GM18517 (cell line): ENCODE measurements around the gene FHOD3.
A peak's percentile ranks its signal among the peaks of the same experiment; 100 is the strongest.
"Not testable (repeated sequence)": the region's sequence is repeated elsewhere in the genome, so short reads cannot be mapped to it uniquely, and the experiment has no call there.

Source experiments
- ATAC-seq: cut with Tn5 transposase; IDR thresholded peaks from one replicate; pipeline ENCODE4 v1.9.1; 2021; ENCODE audit warnings: mild to moderate bottlenecking, moderate library complexity; ENCODE audit not compliant: unreplicated experiment

Gene FHOD3

DNA sequence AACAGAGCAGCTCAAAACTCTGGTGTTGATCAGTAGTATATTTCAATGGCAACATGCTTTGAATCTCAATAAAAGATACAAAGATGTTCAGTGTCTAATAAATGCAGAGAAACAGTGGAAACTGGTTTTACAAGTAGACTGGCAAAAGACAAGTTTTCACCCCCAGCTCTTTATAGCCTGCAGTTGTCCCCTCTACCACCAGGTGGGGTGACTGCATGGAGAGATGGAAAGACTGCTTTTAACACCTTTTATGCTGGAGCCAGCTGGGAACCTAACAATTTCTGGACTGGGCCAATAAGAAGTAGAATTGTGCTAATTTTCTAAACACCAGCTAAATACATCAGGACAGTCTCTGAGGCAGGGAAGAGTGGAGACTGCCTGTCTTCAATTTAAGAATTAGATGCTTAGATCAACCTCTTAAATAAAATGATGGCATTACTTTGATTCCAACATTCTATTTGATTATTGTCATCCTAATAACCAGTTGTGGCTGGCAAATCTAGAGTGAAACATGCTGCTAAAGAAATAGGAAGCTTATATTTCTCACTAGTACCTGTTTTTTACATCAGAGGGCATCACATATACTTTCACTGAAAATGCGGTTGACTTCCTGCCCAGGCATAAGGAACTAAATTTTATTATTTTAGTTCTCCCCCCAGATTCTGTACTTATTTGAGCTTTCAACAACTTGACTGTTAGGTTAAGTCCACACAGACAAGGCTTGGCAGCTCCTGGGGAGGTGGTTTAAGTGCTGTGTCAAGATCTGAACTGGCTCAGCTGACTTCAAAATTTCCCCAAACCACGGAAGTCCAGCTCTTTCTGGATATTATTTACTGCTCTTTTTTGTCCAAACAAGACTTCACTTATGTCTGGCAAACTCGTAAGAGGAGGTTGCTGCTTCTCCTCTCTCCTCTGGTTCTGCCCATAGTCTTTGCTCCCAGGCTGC is 390.8 kb downstream of the FHOD3 start:
- ATAC-seq = peak; percentile 67

DNA sequence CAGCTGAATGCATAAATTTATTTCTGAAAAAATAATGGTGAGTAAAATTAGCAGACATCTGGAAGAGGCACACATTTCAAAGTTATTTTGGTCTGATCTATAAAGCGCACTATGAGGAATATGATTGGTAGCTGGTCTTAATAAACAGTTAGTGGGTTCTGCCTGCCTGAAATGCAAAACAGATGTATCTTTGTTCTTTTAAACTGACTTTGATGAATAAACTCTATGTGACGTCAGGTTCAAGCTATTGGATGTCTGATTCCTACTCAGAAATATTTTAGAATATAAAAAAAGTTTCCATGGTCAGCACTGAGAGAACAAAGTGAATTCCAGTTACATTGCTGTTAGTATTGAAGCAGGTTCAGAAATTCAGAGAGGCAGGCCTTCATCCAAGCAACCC is 394.9 kb downstream of the FHOD3 start:
- no peak for ATAC-seq

DNA sequence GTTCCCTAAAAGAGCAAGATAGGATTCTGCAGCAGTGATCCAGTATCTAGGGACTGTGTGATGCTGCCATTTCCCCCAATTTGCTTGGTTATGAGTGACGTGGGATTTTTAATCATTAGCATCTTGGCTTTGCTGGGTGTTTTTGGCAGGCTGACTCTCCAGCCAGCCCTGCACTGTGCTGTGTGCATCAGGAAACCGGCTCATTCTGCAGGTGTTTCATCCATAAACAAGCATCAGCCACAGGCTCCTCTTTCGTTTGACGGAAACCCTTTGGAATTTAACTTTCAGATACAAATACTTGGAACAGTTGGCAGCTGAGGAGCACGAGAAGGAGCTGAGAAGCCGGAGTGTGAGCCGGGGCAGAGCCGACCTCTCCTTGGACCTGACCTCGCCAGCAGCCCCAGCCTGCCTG is 395.4 kb downstream of the FHOD3 start:
- ATAC-seq = no peak

DNA sequence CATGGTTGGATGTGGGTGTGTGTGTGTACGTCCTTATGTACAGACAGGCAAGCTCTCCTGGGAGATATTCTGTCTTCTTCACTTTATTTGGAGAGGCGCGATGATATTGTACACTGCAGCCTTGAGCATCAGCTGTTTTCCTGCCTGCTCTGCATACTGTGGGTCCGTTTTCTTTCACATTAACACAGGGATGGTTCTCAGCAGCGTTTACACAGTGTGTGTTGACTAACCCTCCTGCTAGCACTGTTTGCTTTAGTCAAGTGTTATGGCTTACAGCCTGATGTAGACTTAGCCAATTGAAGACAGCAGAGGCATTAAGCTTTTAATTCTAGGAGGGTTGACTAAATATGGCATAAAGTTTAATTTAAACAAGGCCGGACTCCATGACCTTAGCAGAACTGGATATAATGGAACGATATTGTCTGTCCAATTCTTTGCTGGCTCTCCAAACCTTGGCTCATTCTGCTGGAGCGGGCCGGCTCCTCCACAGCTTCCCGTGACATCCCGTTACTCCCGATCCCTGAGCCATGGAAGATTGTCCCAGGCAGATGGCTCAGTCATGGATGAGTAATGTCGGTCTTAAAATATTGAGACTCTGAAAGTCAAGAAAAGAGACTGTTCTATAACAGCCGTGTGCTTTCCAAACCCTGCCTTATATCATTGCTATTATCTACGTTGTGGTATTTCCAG is 396.6 kb downstream of the FHOD3 start:
- ATAC-seq = no peak

DNA sequence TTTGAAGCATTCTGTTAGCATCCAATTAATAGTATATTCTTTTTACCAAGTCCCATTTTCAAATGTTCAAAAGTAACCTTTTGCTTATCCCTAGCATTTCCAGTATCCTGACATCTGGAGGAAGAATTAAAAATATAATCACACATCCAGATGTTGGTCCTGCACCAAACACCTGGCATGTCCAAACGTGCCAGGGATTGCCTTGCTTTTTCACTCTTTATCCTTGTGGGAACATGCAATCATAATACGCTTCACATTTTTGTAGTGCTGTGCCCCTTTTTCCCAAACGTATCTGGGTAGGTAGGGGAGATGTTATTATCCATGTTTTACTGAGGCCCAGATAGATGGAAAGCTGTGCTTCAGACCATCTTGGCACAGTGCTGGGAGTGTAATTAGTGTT is 398.3 kb downstream of the FHOD3 start:
- no peak for ATAC-seq

DNA sequence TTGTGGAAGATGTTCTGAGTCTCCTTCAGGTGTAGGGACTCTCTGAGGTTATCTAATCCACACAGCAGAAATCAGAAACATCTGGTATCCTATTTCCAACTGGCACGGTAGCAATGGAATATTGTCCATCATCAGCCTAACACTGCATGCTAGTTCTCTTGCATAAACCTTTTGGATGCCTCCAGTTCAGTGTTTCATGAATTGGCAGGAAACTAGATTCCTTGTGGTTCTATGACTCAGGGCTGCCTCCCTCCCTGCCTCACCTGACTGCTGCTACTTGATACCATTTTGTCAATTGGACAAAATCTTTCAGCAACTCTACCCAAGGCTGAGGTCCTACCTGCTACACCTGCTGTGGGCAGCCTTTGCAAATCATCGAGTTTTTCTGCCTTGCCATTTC is 400.4 kb downstream of the FHOD3 start:
- no peak for ATAC-seq

DNA sequence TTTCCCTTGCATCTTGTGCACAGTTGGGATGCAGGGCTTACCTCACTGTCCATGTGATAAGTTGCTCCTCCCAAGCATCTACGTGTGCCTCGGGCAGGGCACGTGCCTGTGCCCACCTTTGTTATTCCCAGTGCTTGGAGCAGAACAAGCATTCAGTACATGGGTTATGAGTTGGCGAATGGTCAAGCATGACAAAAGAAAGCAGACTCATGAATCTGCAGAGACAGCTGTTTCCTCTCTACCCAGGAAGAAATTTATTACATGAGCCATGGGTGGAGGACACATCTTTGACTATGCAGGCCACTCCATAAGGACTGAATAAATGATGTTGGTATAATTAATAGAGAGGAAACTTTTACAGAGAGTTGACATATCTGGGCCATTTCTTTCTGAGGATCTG is 403.4 kb downstream of the FHOD3 start:
- no peak for ATAC-seq

DNA sequence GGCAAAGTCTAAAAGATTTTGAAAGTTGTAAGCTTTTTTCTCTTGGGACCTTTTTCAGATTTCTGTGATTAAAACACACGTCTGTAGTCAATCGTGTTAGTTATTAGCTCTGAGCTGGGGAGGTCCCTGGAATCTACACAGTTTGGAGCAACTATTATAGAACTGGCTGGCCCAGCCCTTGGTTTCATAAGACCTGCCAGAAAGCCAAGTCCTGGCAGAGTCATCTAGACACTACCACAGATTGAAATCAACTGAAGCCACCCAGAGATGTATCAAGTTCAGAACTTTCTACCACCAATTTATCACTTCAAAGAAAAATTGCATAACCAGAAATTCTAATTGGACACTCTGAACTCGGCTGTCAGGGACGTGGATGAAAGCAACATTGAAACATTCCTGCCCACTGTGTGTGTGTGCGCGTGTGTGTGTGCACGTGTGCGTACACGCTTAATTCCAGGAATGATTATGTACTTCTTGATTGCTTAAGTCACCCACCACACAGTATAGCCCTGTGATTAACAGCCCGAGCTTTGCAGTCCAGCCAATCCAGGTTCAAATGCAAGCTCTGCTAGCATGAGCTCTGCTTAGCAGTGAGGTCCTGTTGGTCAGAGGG is 405.0 kb downstream of the FHOD3 start:
- no peak for ATAC-seq

DNA sequence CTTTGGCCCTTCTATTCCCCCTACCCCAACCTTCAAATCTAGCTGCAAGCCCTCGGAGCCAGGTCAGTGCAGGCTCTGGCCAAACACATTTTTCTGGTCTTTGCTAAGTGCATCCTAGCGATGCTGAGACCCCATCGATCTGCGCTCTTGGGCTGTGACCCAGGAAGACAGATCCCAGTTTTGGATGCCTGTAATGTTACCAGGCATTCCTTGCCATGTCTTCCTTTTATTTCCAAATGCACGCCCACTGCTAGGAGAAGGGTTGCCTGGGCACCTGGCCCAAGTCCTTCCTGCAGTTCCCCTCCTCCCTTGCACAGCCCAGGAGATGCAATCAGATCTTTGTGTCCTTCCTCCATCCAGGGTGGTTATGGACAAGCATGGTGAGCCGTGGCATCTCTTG is 406.6 kb downstream of the FHOD3 start:
- ATAC-seq = no peak

DNA sequence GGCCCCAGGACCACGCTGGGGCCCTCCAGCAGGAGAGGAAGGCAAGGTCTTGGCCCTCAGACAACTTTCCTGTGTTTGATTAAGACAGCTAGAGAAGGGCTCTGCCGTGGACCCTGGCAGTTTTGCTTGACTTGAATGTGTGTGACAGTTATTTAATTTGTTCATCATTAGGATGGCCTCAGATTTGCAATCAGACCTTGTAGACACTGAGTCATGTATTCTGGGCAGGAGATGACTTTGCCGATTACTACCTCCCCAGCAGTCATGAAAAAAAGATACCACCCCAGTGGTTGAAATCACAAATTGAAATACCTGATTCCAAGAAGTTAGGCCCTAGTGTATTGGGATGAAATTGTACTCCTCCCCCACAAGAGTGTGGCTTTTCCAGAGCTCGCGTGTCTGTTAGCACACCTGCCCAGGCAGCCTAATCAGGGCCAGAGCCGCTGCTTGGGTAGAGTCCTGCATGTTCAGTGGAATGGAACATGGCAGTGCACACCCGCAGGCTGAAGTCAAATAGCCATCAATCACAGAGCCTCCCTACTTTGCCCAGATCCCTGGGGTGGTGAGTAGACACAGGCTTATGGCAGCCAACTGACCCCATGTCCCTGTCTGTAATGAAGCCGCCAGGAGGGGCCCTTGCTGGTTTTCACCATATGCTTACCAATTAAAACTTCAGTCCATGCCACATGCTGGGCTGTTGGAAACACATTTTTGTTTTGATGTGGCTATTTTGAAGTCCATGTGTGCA is 408.8 kb downstream of the FHOD3 start:
- ATAC-seq = no peak

DNA sequence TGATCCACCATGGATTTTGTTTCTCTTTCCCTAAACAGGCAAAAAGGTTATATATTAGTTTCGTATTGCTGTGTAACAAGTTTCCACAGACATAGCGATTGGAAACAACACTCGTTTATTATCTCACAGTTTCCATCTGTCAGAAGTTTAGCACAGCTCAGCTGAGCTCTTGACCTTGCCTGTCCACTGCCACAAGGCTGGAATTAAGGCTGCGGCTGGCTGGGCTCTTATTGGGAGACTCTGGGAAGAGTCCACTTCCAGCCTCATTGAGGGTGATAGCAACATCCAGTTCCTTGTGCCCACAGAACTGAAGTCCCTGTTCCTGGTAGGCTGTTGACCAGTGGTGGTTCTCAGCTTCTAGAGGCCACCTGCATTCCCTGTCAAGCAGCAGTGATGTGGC is 410.9 kb downstream of the FHOD3 start:
- ATAC-seq = no peak

DNA sequence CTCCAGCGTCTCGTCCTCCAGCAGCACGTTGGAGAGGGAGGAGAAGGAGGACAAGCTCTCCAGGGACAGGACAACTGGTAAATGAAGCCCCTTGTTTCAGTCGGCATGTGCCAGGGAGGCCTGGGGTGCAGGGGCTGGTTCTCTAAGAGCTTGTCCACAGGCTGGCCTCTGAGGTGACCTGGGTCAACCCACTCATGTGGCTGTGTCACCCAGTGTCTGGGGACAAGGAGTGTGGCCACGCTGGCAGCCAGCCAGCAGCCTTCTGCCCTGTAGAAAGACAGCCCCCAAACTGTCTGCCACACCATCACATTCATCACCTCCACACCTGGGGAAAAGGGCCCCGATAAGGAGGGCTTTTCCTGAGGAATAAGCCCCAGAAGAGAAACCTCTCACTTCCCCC is 411.8 kb downstream of the FHOD3 start:
- ATAC-seq = no peak

DNA sequence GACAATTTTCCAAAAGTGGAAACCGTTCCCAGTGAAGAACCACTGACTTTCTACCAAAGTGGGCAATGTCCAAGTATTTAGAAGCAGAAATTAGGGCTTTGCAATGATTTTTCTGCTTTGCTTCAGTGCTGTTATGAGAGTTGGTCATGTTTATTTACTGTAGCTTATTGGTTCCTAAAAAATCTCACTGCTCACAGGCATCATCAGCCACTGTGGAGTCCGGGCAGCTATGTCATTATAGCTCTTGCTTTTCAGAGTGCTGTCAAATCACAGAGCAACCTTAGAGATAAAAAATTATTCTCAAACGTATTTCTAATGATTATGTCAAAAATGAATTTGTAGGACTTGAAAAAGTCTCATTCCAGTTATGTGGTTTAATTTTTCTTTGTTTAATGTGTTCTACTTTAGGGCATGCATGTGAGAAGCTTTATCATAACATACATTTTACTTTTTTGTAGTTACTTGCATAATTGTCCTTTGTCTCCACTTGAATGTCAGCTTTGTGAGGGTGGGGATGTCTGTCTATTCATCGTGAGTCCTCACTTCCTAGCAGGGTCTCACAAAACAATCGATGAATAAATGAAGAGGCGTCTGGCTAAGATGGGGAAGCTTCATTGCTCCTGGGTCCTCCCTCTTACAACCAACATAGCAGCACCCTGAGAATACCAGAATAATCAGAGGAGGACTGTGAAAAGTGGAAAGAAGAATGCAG is 413.7 kb downstream of the FHOD3 start:
- no peak for ATAC-seq

DNA sequence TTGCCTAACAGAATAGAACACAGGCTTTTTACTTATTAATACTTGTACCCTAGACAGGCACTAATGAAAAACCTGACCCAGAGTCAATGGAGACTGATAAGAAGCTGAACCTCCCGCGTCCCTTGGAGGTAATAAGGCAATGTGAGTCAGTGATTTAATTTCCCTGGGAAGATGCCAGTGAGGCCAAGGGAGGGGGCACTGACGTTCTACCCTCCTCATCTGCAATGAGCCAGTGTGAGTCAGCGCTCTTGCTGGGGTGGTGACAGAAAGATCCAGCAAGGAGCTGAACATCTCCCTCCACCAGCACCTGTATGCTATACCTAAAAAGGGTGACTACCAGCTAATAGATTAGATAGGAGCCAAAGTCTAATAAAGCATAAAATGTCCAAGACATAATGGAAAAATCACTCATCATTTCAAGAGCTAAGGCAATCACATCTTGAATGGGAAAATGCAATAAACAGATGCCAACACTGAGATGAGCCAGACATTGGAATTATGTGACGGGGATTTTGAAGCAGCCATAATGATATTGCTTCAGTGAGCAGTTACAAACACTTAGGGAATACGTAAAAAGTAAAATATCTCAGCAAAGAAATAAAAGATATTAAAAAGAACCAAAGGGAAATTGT is 414.4 kb downstream of the FHOD3 start:
- no peak for ATAC-seq

DNA sequence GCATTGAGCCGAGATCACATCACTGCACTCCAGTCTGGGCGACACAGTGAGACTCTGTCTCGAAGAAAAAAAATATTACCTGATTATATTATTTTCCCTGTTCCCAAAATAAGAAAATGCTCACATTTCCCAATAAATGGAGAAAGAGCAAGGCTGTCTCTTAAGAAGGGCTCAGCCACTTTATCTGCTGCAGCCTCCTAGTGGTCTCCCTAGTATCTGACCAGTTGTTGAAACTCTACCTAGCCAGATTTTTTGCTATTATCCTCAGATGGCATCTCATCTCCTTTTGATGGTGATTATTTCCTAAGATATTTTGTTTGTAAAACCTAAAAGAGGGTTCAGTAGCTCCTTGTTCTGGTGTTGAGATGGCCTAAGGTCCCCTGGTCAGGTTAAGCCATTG is 417.0 kb downstream of the FHOD3 start:
- no peak for ATAC-seq

DNA sequence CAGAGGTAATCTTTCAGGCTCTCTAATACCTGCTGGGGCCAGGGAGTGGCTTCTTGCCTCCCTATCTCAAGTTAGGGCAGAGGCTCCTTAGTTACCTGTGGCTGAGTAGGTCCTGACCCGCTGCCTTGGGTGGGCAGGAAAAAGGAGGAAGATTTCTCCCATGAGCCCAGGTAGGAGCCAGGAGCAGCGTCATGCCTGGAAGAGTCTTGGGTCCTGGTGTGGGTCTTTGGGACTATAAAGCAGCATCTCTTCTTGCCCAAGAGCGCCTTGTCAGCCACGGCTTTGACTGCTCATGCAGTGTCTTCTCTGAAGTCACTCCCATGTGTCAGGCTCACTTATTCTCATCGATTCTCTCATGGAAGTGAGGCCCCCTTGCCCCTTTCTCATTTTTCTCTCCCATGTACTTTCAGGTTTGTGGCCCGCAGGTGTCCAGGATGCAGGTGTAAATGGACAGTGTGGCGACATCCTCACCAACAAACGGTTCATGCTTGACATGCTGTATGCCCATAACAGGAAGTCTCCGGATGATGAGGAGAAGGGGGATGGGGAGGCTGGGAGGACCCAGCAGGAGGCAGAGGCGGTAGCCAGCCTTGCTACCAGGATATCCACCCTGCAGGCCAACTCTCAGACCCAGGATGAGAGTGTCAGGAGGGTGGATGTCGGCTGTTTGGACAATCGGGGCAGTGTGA is 420.1 kb downstream of the FHOD3 start:
- ATAC-seq = no peak

DNA sequence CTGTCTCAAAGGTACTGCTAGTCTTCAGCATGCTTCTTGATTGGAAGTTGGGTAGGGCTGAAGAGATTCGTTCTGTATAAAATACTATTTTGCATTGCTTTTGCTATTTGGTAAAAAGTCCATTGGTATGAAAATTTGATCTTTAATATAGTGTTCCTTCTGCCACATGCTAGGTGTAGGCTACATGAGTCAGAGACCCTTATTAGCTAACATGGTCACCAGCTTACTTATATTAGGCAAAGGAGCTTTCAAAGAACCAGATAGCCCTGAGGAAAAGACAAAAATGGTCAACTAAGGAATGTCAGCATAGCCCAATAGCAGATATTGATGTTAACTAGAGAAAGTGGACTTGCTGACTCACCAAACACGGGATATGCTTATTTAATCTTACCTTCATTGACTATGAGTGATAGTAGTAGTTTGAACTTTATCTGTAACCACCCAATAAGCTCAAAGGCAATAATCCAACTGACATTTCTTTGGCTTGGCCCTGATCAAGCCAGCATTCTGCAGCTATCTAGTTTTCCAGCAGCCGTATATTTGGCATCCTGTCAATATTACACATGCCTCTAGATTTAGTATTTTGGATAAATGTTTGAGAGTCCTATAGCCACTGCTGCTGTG is 421.3 kb downstream of the FHOD3 start:
- ATAC-seq = no peak

DNA sequence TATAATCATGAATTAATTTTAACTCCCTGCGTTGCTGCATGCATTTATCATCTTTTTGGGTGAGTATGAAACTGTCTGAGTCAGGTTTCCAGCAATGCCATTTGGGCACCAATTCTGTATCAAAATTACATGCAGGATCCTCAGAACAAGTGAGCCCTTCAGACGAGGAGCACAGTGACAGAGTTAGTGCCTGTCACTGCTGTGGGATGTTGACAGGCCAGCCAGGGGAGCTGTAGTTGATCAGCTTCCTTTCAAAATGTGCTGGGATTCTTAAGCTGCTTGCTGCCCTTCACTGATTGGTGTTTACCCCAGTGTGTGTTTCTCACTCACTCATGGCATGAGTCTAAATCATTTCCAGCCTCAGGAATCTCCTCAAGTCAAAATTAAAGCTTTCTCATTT is 422.1 kb downstream of the FHOD3 start:
- no peak for ATAC-seq

DNA sequence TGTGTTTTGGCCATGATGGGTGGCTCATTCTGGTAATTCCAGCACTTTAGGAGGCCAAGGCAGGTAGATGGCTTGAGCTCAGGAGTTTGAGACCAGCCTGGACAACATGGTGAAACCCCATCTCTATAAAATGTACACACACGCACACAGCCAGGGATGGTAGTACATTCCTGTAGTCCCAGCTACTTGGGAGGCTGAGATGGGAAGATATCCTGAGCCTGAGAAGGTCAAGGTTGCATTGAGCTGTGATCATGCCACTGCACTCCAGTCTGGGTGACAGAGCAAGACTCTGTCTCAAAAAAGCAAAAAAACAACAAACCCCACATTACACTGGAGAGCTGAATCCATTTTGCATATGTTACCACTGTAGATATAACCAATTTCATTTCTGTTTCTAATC is 423.8 kb downstream of the FHOD3 start:
- not testable (repeated sequence) for ATAC-seq
